ENCODE measurements around the gene LRRC7.

The LRRC7 gene

GRCh38 chr1:69697340-69697739 lies 129.6 kb downstream of the LRRC7 start:
- TF ChIP-seq EZH2 (IDR thresholded peaks at IDR 0.05; ENCODE audit: borderline replicate concordance, low read length) (no peak), CTCF (IDR thresholded peaks at IDR 0.05; ENCODE audit: low read length) (no peak)
- no peaks in the 10 kb centered on the region for H3K79me2 ChIP-seq (ENCODE audit: insufficient read depth, low read length)
- no peak overlapping the region for H3K27ac ChIP-seq (ENCODE audit: low read depth, low read length, poor library complexity, severe bottlenecking)
- H3K9ac ChIP-seq (ENCODE audit: low read length) = no peak overlapping the region
- no peaks in the 10 kb centered on the region for H3K9me2 ChIP-seq (ENCODE audit: low read depth, low read length)
- H4K20me1 ChIP-seq (ENCODE audit: insufficient read depth, low read length) = no peaks in the 10 kb centered on the region
- H3K4me2 ChIP-seq (ENCODE audit: low read length) = no peak overlapping the region
- no peaks in the 10 kb centered on the region for H3K36me3 ChIP-seq (ENCODE audit: insufficient read depth, low read length)
- no peaks in the 10 kb centered on the region for H3K27me3 ChIP-seq (ENCODE audit: insufficient read depth, low read length)
- no peaks in the 10 kb centered on the region for H3F3A ChIP-seq (ENCODE audit: insufficient read depth, low read length)
- no peaks in the 10 kb centered on the region for H3K4me1 ChIP-seq (ENCODE audit: insufficient read depth, low read length, severe bottlenecking)
- no peak overlapping the region for H3K4me3 ChIP-seq (ENCODE audit: low read depth, low read length, poor library complexity, severe bottlenecking)
- H2AFZ ChIP-seq (ENCODE audit: low read length) = no peak overlapping the region
- no peaks in the 10 kb centered on the region for H3K9me3 ChIP-seq (ENCODE audit: low read length)

- no peaks in the 10 kb centered on the region for H3K36me3 ChIP-seq (ENCODE audit: insufficient read depth, low read length)
- H3K9ac ChIP-seq (ENCODE audit: low read length) = no peak overlapping the region
- H2AFZ ChIP-seq (ENCODE audit: low read length) = no peak overlapping the region
- H3K4me1 ChIP-seq (ENCODE audit: insufficient read depth, low read length, severe bottlenecking) = no peaks in the 10 kb centered on the region
- TF ChIP-seq CTCF (IDR thresholded peaks at IDR 0.05; ENCODE audit: low read length) (peak; percentile 49; the same call in 1 of the 2 replicates), EZH2 (IDR thresholded peaks at IDR 0.05; ENCODE audit: borderline replicate concordance, low read length) (no peak)
- H3K9me2 ChIP-seq (ENCODE audit: low read depth, low read length) = no peaks in the 10 kb centered on the region
- H3F3A ChIP-seq (ENCODE audit: insufficient read depth, low read length) = no peaks in the 10 kb centered on the region
- 0 out of 2 replicates have a peak, but pooled peaks cover 3% of the 10 kb centered on the region for H3K27me3 ChIP-seq (ENCODE audit: insufficient read depth, low read length)
- no peak overlapping the region for H3K4me2 ChIP-seq (ENCODE audit: low read length)
- no peaks in the 10 kb centered on the region for H4K20me1 ChIP-seq (ENCODE audit: insufficient read depth, low read length)
- no peak overlapping the region for H3K27ac ChIP-seq (ENCODE audit: low read depth, low read length, poor library complexity, severe bottlenecking)
- H3K79me2 ChIP-seq (ENCODE audit: insufficient read depth, low read length) = no peaks in the 10 kb centered on the region
- H3K9me3 ChIP-seq (ENCODE audit: low read length) = no peaks in the 10 kb centered on the region
- no peak overlapping the region for H3K4me3 ChIP-seq (ENCODE audit: low read depth, low read length, poor library complexity, severe bottlenecking)
Measured at GRCh38 chr1:69700770-69701169, 133.0 kb downstream of the LRRC7 start.

DNA sequence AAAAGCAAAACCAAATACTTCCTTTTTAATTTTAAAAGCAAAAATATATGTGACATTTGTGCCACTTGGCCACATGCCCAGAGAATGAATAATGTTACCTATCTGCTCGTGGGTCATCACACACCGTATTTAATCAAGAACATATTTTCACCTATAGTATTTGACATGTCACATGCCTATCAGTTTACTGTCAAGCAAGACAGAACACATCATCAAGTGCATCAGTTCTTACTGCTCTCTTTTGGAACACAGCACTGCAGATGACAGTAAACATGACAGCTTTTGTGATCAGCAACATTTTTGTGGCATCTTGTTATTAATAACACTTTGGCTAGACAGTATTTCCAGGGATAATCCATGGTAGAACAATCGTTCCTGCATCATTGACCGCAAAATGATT lies 134.4 kb downstream of the LRRC7 start:
- Histone ChIP-seq H2AFZ (ENCODE audit: low read length) (no peak overlapping the region), H3K9me2 (ENCODE audit: low read depth, low read length) (no peaks in the 10 kb centered on the region), H3K36me3 (ENCODE audit: insufficient read depth, low read length) (no peaks in the 10 kb centered on the region)

More for the DNA sequence above, 134.4 kb downstream of the LRRC7 start:
- H3K4me2 ChIP-seq (ENCODE audit: low read length) = no peak overlapping the region
- H4K20me1 ChIP-seq (ENCODE audit: insufficient read depth, low read length) = no peaks in the 10 kb centered on the region
- H3K27me3 ChIP-seq (ENCODE audit: insufficient read depth, low read length) = 0 out of 2 replicates have a peak, but pooled peaks cover 3% of the 10 kb centered on the region
- no peak for TF ChIP-seq EZH2 (IDR thresholded peaks at IDR 0.05; ENCODE audit: borderline replicate concordance, low read length)
- no peak for TF ChIP-seq CTCF (IDR thresholded peaks at IDR 0.05; ENCODE audit: low read length)
- H3K4me1 ChIP-seq (ENCODE audit: insufficient read depth, low read length, severe bottlenecking) = no peaks in the 10 kb centered on the region
- no peak overlapping the region for H3K4me3 ChIP-seq (ENCODE audit: low read depth, low read length, poor library complexity, severe bottlenecking)
- H3F3A ChIP-seq (ENCODE audit: insufficient read depth, low read length) = no peaks in the 10 kb centered on the region
- no peaks in the 10 kb centered on the region for H3K79me2 ChIP-seq (ENCODE audit: insufficient read depth, low read length)
- no peaks in the 10 kb centered on the region for H3K9me3 ChIP-seq (ENCODE audit: low read length)
- H3K9ac ChIP-seq (ENCODE audit: low read length) = no peak overlapping the region
- no peak overlapping the region for H3K27ac ChIP-seq (ENCODE audit: low read depth, low read length, poor library complexity, severe bottlenecking)
